Ascending aorta (tissue), 2 donors: Measurements from ENCODE around the gene ZMYM2. TPM values are rescaled to one million over a fixed set of nuclear protein-coding genes. Genes with fewer than 3 reads are reported as not detected.

ENCODE experiments used
- DNase-seq, 2 donors: peaks; one replicate each; pipeline ENCODE4 v3.0.0-alpha.2; 2019; ENCODE audit warnings: low spot score in 2 of 2
- H3K27ac ChIP-seq, 2 donors: fragments of 200-600 bp; sonication (generic); one replicate each; pipeline ENCODE4 v1.5.1; 2016 to 2017; ENCODE audit warnings: mild to moderate bottlenecking in 1 of 2
- H3K27me3 ChIP-seq: fragments of 200-600 bp; sonication (generic); one replicate; pipeline ENCODE4 v1.5.1; 2017
- H3K36me3 ChIP-seq, 2 donors: fragments of 200-600 bp; sonication (generic); one replicate each; pipeline ENCODE4 v1.5.1; 2016
- H3K4me1 ChIP-seq, 2 donors: fragments of 200-600 bp; sonication (generic); one replicate each; pipeline ENCODE4 v1.5.1; 2016 to 2017; ENCODE audit warnings: mild to moderate bottlenecking in 1 of 2
- H3K4me3 ChIP-seq, 2 donors: fragments of 200-600 bp; sonication (generic); one replicate each; pipeline ENCODE4 v1.5.1; 2016 to 2017; ENCODE audit warnings: mild to moderate bottlenecking in 1 of 2
- H3K9me3 ChIP-seq, 2 donors: fragments of 200-600 bp; sonication (generic); one replicate each; pipeline ENCODE4 v1.5.1; 2016
- CTCF ChIP-seq, 3 experiments: fragments of 200-600 bp in 2 of 3; fragments of 450-650 bp in 1 of 3; sonication (generic) in 2 of 3; IDR thresholded peaks; one replicate each; pipeline ENCODE4 v1.5.1; 2016 to 2019; ENCODE audit warnings: antibody characterized with exemption in 3 of 3, mild to moderate bottlenecking in 1 of 3, moderate library complexity in 1 of 3
- intact Hi-C: fragments of 100-400 bp; cut with DNase I; formaldehyde crosslinking; loops from one replicate; pipeline ENCODE4 v1.15.1; 2023
- total RNA-seq: library from RNA; depleted of rRNA; stranded (reverse); fragments of >200 nt; gene quantifications from one replicate; pipeline ENCODE4 v1.1.0, GENCODE V29; 2016

The ZMYM2 gene
- total RNA-seq, 1 donor from 2014 or later = 76.6 TPM

DNA sequence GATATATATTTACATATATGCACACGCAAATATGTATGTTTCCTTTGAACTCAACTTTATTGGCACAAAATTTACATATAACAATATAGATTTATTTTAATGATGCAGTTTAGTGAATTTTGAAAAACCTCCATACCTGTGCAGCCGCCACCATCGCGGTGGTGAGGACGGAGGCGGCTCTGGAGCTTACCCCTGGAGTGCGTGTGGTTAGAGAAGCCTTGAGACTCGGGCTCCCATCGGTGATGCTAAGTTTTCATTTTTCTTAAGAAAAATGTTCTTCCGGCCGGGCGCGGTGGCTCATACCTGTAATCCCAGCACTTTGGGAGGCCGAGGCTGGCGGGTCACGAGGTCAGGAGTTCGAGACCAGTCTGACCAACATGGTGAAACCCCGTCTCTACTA, 170.5 kb downstream of the ZMYM2 start:
- Histone ChIP-seq H3K27me3 (no peaks in the 10 kb centered on the region), H3K4me1 (peaks cover 0 to 13% of the 10 kb centered on the region in 2 donors), H3K4me3 (no peak overlapping the region), H3K36me3 (no peaks in the 10 kb centered on the region), H3K9me3 (no peaks in the 10 kb centered on the region), H3K27ac (no peak overlapping the region)
- intact Hi-C loops = loop anchor here (10.0 kb wide), 1 partner anchor 576 kb away; the partner anchor contains the start of gene IL17D
- DNase-seq = no peak
- TF ChIP-seq CTCF (IDR thresholded peaks at IDR 0.05) = no peak

GRCh38 chr13:20130012-20130411, 171.5 kb downstream of the ZMYM2 start:
- intact Hi-C loops = no loop called here
- no peak overlapping the region for H3K4me3 ChIP-seq
- DNase-seq = no peak
- peaks cover 0 to 13% of the 10 kb centered on the region in 2 donors for H3K4me1 ChIP-seq
- no peak overlapping the region for H3K27ac ChIP-seq
- H3K36me3 ChIP-seq = no peaks in the 10 kb centered on the region
- no peak for TF ChIP-seq CTCF (IDR thresholded peaks at IDR 0.05)
- no peaks in the 10 kb centered on the region for H3K9me3 ChIP-seq
- no peaks in the 10 kb centered on the region for H3K27me3 ChIP-seq

GRCh38 chr13:20130652-20131051, 172.1 kb downstream of the ZMYM2 start:
- no peak for TF ChIP-seq CTCF (IDR thresholded peaks at IDR 0.05)
- no peaks in the 10 kb centered on the region for H3K27me3 ChIP-seq
- H3K4me3 ChIP-seq = no peak overlapping the region
- H3K27ac ChIP-seq = no peak overlapping the region
- no peaks in the 10 kb centered on the region for H3K9me3 ChIP-seq
- H3K36me3 ChIP-seq = no peaks in the 10 kb centered on the region
- peaks cover 0 to 13% of the 10 kb centered on the region in 2 donors for H3K4me1 ChIP-seq
- no peak for DNase-seq
- intact Hi-C loops = no loop called here

DNA sequence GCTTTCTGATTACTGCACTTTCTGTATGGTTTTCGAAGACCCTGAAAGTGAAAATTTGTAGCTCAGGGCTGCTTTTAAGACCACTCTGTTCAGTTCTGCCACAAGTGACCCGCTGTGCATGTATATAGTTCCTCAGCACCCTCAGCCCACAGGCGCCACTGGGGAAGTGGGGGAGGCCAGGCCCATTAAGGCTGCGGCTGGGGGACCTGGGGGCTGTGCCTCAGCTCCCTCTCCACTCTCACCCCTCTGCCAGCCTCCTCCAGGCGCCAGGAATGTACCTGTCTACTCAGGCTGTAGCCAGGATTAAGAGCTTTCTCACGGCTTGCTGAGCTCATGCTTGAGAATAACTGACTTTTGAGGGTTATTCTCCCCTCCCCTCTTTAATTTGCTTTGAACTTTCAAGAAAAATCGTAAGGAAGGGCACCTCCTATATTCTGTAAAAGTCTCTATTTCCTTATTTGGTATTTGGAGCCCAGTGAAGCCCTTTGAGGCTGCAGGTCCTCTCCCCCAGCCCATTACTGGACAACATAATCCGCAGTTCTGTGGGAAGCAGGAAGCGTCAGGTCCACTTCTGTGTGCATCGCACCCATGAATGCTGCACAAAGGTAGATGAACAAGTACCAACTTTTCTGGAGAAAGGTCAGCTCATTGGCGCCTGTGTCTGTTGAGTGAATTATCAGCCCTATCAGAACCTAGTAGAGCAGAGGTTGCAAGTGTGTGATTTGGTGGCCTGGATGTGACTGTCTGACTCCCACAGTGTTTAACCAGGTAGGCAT, 172.7 kb downstream of the ZMYM2 start:
- no peak for TF ChIP-seq CTCF (IDR thresholded peaks at IDR 0.05)
- DNase-seq = no peak

GRCh38 chr13:20132052-20132634, 173.6 kb downstream of the ZMYM2 start:
- H3K4me1 ChIP-seq = peaks cover 0 to 10% of the 10 kb centered on the region in 2 donors
- H3K9me3 ChIP-seq = no peaks in the 10 kb centered on the region
- H3K4me3 ChIP-seq = no peak overlapping the region
- no peak for DNase-seq
- peaks cover 5% of the 10 kb centered on the region for H3K27me3 ChIP-seq
- intact Hi-C loops = no loop called here
- no peak for TF ChIP-seq CTCF (IDR thresholded peaks at IDR 0.05)
- no peak overlapping the region for H3K27ac ChIP-seq
- H3K36me3 ChIP-seq = no peaks in the 10 kb centered on the region

More for the DNA sequence above, 172.7 kb downstream of the ZMYM2 start:
- H3K27ac ChIP-seq = no peak overlapping the region
- no peaks in the 10 kb centered on the region for H3K36me3 ChIP-seq
- intact Hi-C loops = no loop called here
- no peaks in the 10 kb centered on the region for H3K9me3 ChIP-seq
- H3K4me1 ChIP-seq = peaks cover 0 to 13% of the 10 kb centered on the region in 2 donors
- no peaks in the 10 kb centered on the region for H3K27me3 ChIP-seq
- no peak overlapping the region for H3K4me3 ChIP-seq
